ENCODE measurements around the gene EP400.

DNA sequence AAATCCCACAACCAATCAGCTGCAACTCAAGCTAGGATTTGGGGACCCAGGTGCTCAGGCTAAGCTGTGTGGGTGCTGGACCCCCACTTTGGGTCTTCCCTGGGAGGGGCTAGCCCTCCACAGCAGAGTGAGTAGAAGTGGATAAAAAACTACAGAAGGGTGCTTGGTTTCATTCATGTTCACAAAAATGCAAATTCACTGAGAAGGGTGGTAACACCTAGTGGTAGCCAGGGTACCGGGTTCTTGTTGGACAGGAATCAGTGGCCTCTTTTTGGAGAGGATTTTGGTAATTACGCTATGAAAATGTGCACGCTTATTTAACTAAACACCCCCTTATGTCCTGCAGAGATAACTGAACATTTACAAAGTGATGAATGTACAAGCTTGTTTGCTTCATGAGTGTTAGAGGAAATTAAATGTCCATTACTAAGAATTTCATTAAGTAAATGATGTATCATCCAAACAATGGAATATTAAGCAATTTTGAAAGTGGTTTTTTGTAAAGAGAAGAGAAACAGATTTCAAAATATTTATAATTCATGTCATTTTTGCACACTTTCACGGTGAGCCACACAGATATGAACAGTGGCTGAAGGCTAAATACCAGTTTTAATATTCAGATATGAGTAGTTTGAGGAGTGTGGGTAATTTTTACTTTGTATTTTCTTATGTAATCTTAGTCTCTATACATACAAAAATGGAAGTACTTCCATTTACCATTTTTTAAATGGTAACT is 116.0 kb downstream of the EP400 start:
- TF ChIP-seq POLR2AphosphoS5 (IDR thresholded peaks at IDR 0.05), result no peak
- TF ChIP-seq POLR2A (IDR thresholded peaks at IDR 0.05), result no peak
- TF ChIP-seq, protein P1, sequence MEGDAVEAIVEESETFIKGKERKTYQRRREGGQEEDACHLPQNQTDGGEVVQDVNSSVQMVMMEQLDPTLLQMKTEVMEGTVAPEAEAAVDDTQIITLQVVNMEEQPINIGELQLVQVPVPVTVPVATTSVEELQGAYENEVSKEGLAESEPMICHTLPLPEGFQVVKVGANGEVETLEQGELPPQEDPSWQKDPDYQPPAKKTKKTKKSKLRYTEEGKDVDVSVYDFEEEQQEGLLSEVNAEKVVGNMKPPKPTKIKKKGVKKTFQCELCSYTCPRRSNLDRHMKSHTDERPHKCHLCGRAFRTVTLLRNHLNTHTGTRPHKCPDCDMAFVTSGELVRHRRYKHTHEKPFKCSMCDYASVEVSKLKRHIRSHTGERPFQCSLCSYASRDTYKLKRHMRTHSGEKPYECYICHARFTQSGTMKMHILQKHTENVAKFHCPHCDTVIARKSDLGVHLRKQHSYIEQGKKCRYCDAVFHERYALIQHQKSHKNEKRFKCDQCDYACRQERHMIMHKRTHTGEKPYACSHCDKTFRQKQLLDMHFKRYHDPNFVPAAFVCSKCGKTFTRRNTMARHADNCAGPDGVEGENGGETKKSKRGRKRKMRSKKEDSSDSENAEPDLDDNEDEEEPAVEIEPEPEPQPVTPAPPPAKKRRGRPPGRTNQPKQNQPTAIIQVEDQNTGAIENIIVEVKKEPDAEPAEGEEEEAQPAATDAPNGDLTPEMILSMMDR (IDR thresholded peaks at IDR 0.05), result no peak
- no peak for TF ChIP-seq EP300 (IDR thresholded peaks at IDR 0.05)

Measured in upper lobe of left lung (tissue), 4 donors.